Measurements from ENCODE around the gene GOLGB1.

GRCh38 chr3:121748680-121749275, 763 bp downstream of the GOLGB1 start:
- no peak for TF ChIP-seq POLR2A (IDR thresholded peaks at IDR 0.05)
- no peak for TF ChIP-seq CTCF (IDR thresholded peaks at IDR 0.05)
